ENCODE data around the gene ARHGAP8.

GRCh38 chr22:44727148-44727547, 25.2 kb upstream of the ARHGAP8 start:
- TF ChIP-seq EP300 (IDR thresholded peaks at IDR 0.05), result no peak
- no peak for TF ChIP-seq POLR2A (IDR thresholded peaks at IDR 0.05)
- TF ChIP-seq CTCF (IDR thresholded peaks at IDR 0.05), result no peak

Data from tibial nerve (tissue), 4 donors.